Stimulated activated CD4-positive, alpha-beta T cell treated with anti-CD3 and anti-CD28 coated beads, Interleukin-4, amount 100 ng/mL, for 48 hours (primary cell): ENCODE measurements around the gene DAGLA.

Experiments used
- DNase-seq, 2 donors: peaks; one replicate each; pipeline ENCODE4 v3.0.0-alpha.2; 2020; ENCODE audit warnings: low read depth in 2 of 2

DAGLA gene

GRCh38 chr11:61690706-61691379, 10.7 kb downstream of the DAGLA start:
- no peak for DNase-seq

- no peak for DNase-seq
Measured at GRCh38 chr11:61691380-61692156, 11.4 kb downstream of the DAGLA start.

GRCh38 chr11:61693922-61694601, 13.9 kb downstream of the DAGLA start:
- no peak for DNase-seq

GRCh38 chr11:61694602-61694939, 14.4 kb downstream of the DAGLA start:
- no peak for DNase-seq

DNA sequence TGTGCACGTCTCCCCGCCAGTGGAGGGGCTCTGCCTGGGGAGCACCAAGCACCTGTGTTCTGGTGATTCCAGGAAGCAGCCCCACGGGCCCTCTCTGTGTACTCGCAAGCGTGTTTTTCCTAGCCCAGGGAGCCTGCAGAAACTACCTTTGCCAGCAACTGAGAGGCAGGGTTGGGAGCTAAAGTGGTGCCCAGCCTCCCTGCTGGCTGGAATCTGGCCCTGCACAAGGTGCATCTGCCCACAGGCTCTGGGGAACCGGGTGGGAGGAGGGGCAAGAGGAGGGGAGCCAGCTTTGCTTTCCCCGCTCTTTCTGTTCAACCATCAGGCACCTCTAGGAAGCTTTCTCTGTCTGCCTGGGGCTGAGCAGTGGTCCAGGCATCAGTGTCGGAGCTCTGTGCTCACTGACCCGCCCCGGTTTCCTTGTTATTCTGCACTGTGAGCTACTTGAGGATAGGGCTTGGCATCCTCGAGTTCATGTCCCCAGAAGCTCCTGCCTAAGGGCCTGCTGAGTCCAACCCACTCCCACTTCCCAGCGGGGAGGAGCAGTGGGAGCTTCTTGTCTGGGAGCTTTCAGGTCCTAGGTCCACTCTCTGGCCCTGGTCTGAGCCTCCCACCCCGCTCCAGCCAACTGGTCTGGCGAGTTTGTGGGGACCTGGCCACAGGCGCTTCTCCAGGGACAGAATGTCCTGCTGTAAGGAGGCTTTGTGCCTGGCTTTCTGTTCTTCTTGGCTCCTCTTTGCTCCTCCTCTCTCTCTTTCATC, 14.9 kb downstream of the DAGLA start:
- DNase-seq, result no peak

DNA sequence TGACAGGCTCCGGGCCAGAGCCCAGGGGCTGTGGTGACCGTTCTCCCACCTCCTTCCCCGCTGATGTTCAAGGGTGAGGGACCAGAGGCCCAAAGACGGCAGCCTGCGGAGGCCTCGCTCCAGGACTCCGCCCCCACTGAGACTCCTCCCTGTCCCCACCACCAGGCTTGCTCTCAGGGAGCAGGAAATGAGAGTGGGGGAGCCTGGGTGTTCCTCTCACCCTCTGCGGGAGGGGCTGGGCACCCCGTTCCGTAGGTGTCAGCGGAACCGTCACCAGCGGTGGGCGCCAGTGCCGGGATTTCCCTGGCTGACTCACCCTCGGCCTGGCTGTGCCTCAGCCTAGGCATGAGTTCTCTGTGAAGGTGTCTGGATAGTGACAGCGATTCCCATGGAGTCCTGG, 15.7 kb downstream of the DAGLA start:
- DNase-seq, result peak; percentile 90 to 91

GRCh38 chr11:61696602-61697001, 16.4 kb downstream of the DAGLA start:
- DNase-seq, result no peak

GRCh38 chr11:61697078-61697502, 16.9 kb downstream of the DAGLA start:
- DNase-seq, result no peak

DNA sequence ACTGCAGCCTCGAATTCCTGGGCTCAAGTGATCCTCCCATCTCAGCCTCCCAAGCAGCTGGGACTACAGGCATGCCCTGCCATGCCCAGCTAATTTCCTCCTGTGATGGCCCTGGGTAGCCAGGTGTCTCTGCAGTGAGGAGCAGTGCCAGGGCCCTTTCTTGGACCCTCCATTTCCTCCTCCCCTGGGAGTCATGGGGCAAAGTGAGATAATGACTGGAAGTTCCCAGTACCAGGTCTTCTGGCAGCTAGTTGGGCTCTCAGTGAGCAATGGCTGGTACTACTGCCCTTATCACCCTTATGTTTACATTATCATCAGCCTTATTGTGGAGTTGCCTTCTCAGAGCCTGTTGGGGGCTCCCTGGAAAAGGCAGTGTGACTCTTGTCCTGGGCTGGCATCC, 17.6 kb downstream of the DAGLA start:
- no peak for DNase-seq

- no peak for DNase-seq
Measured at GRCh38 chr11:61698173-61698948, 18.2 kb downstream of the DAGLA start.

GRCh38 chr11:61699737-61700160, 19.6 kb downstream of the DAGLA start:
- DNase-seq, result no peak

DNA sequence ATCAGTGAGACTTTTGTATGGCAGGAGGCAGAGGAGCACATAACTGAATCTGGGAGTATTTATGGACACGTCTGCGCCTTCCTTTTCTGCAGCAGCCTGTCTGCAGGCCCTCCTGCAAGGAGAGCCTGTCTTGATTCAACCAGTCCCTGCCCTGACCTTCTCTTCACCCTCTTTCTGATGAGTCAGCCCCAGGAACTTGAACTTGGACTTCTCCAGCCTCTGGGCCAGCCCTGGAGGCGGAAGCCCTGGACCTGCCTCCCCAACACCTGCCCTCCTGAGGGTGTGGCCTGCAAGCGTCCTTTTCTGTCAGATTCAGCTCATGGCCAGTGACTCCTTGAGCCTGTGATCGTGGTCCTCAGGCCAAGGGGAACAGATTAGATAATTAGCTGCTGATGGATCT, 20.0 kb downstream of the DAGLA start:
- no peak for DNase-seq

- no peak for DNase-seq
Measured at GRCh38 chr11:61700720-61701119, 20.5 kb downstream of the DAGLA start.

GRCh38 chr11:61701242-61701886, 21.2 kb downstream of the DAGLA start:
- no peak for DNase-seq

- DNase-seq, result no peak
Measured at GRCh38 chr11:61702701-61703312, 22.6 kb downstream of the DAGLA start.

DNA sequence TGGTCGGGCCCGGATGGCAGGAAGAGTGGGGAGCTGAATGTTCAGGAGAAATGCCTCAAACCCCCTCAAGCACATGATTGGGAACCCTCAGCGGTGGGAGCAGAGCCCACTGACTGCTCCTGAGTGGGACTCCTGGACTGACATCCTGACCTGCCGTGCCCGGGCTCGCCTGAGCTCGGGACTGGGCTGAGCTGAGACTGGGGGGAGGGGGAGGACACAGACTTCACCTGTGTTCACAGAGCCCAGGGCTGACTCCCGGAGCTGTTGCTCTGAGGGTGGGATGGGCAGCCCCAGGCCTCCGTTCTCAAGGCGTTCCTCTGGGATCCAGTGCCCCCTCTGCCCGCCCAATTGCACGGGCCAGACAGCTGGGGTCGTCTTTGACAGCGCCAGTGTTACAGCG, 24.6 kb downstream of the DAGLA start:
- no peak for DNase-seq

- no peak for DNase-seq
Measured at GRCh38 chr11:61706452-61707400, 26.5 kb downstream of the DAGLA start.

GRCh38 chr11:61707574-61707973, 27.4 kb downstream of the DAGLA start:
- no peak for DNase-seq

DNA sequence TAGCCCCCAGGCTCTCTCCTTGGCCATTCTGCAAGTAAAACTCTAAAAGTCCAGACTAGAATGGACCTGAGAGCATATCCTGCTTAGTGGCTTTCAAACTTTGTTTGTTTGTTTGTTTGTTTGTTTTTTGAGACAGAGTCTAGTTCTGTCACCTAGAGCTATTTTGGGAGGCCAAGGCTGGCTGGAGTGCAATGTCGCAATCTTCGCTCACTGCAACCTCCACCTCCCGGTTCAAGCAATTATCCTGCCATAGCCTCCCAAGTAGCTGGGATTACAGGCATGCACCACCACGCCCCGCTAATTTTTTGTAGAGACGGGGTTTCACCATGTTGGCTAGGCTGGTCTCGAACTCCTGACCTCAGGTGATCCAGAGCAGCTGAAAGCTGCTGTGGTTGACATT, 28.9 kb downstream of the DAGLA start:
- no peak for DNase-seq
